ENCODE results near the gene XPA. TPM values are rescaled to one million over a fixed set of nuclear protein-coding genes. Genes with fewer than 3 reads are reported as not detected.
"Not testable (repeated sequence)": the region's sequence is repeated elsewhere in the genome, so short reads cannot be mapped to it uniquely, and the experiment has no call there.

The XPA gene
- 10 to 100 TPM; 11.2 to 13.0 TPM for total RNA-seq
- polyA plus RNA-seq, result 37.9 TPM

DNA sequence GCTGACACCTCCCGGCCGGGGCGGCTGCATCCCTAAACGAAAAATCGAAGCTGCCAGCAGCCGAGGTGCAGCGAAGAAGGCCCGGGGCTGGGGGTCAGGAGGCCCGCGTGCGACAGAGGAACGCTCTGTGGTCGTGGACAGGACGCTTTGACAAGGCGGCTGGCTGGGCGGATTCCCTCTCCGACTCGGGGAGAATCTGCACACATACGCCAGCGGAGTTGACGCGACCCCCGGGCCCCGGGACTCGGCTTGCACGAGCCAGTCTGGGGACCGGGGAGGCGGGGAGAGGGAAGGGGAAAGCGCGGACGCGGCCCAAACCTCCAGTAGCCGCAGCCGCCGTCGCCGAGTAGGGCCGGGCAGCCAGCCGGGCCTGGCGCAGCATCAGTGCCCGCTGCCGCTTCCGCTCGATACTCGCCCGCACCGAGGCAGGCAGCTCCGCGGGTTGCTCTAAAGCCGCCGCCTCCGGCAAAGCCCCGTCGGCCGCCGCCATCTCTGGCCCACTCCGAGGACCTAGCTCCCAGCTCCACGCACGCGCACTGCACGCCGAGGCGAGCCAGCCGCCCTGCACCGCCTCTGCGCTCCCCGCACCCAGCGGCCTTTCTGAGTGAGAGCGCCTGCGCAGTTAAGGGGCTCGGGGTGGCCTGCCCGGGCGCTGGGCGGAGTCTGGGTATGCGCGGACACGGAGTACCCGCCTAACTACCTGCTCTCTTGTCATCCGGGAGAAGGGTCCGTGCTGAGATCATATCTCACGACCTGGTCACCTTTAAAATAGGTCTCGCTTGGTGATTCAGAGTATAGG is at the start of gene XPA:
TSS of gene XPA (minus strand) at position 538 of the 799 bp plus-strand sequence. CDS start at position 490, 48 bp downstream.
- H3K27me3 ChIP-seq (ENCODE audit: insufficient read depth, low read length, poor library complexity, severe bottlenecking), result no peaks in the 10 kb centered on the region
- Mint-ChIP-seq H3K4me1 (peaks cover 53 to 58% (median 53%) of the 10 kb centered on the region in 3 donors), H3K36me3 (peaks cover 0 to 26% (median 0%) of the 10 kb centered on the region in 3 donors), H3K27ac (peak within 1 kb of the TSS; percentile 93 to 99 (median 97)), H3K27me3 (peaks cover 0 to 10% of the 10 kb centered on the region in 2 donors), H3K4me3 (peak within 1 kb of the TSS; percentile 87 to 96 (median 92)), H3K9me3 (no peaks in the 10 kb centered on the region)
- ChIA-PET CTCF (interaction anchor here (0.6 to 3.0 kb wide), 9 partner anchors 9 to 338 kb away, joined by 3 to 9 read pairs (median 4); partner anchors contain the start of genes ANP32B, NCBP1 and TSTD2), POLR2A (interaction anchor here (0.7 to 2.9 kb wide), 7 partner anchors 9 to 644 kb away, joined by 3 to 22 read pairs (median 4); partner anchors contain the start of genes NCBP1, TBC1D2, TRMO and TSTD2)
- peaks cover 38% of the 10 kb centered on the region for H3K4me1 ChIP-seq (ENCODE audit: insufficient read depth, low read length)
- H3K36me3 ChIP-seq (ENCODE audit: insufficient read depth, low read length), result no peaks in the 10 kb centered on the region
- DNase-seq, result peak; percentile 97 to 98 (median 97)
- peak within 1 kb of the TSS; percentile 69 for H3K27ac ChIP-seq (ENCODE audit: low read depth, low read length)
- peak within 1 kb of the TSS; percentile 78 for H3K4me3 ChIP-seq (ENCODE audit: low read length)
- no peaks in the 10 kb centered on the region for H3K9me3 ChIP-seq (ENCODE audit: low read length)

DNA sequence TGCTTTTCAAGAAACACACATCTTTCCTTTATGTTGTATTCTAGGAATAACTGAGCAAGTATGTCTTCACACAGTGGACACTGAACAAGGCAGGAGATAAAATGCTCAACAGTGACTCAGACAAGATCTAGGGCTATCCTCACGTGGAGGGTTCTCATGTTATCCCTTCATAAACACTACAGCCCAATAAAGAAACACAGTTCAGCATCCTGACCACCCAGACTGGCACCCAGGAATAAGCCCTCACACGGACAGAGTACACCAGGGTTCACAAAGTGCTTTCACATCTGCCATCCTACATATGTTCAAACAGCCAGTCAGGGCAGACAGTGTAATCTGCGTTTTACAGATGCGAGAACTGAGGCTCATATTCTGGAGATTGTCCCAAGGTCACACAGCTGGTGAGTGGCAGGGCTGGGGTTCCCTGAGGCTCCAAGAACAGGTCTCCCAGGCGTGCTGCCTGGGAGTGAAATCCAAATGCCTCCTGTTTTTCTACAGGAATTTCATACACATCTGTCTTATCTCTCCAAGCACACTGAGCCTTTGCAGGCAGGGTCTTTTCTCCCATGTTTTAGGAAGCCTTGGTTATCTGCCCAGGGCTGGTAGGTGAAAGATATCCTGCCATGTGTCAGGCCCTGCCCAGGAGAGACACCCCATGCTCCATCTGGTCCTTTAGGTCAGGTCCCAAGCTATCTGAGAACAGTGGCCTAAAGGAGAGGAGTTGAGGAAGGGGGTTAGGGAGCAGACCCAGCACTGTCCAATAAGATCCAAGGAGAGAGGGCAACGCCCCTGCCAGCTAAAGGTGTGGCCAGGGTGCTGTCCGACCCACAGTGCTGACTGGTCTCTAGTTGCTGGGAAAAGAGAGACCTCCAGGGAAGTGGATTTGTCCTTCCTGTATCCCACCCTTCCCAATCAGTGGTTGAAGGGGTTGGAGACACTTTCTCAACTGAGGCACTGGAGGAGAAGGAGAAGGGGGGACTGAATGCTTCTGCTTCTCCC is 47.9 kb upstream of the XPA start:
- peaks cover 38 to 79% of the 10 kb centered on the region in 2 donors for H3K27me3 Mint-ChIP-seq
- Histone ChIP-seq H3K36me3 (ENCODE audit: insufficient read depth, low read length) (no peaks in the 10 kb centered on the region), H3K4me3 (ENCODE audit: low read length) (no peak overlapping the region), H3K4me1 (ENCODE audit: insufficient read depth, low read length) (no peaks in the 10 kb centered on the region), H3K27ac (ENCODE audit: low read depth, low read length) (no peak overlapping the region), H3K27me3 (ENCODE audit: insufficient read depth, low read length, poor library complexity, severe bottlenecking) (peaks cover 3% of the 10 kb centered on the region), H3K9me3 (ENCODE audit: low read length) (no peaks in the 10 kb centered on the region)
- CTCF ChIA-PET, result no interaction called here
- no peaks in the 10 kb centered on the region for H3K36me3 Mint-ChIP-seq
- H3K27ac Mint-ChIP-seq, result no peak overlapping the region
- H3K9me3 Mint-ChIP-seq, result peaks cover 0 to 13% (median 7%) of the 10 kb centered on the region in 5 donors
- no peak for DNase-seq
- H3K4me1 Mint-ChIP-seq, result peaks cover 0 to 10% (median 4%) of the 10 kb centered on the region in 3 donors
- no peak overlapping the region for H3K4me3 Mint-ChIP-seq
- POLR2A ChIA-PET, result no interaction called here

DNA sequence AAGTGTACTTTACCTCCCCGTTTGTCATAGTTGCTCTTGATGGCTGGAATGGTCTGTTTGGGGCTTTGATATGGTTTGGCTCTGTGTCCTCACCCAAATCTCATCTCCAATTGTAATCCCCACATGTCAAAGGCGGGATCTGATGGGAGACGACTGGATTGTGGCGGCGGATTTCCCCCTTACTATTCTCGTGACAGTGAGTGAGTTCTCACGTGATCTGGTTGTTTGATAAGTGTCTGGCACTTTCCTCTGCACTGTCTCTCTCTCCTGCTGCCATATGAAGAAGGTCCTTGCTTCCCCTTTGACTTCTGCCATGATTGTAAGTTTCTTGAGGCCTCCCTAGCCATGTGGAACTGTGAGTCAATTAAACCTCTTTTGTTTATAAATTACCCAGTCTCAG is 46.9 kb upstream of the XPA start:
- H3K4me1 ChIP-seq (ENCODE audit: insufficient read depth, low read length); H3K36me3 ChIP-seq (ENCODE audit: insufficient read depth, low read length); H3K4me3 Mint-ChIP-seq; DNase-seq; H3K36me3 Mint-ChIP-seq; H3K27ac Mint-ChIP-seq; H3K27ac ChIP-seq (ENCODE audit: low read depth, low read length); H3K4me3 ChIP-seq (ENCODE audit: low read length); CTCF ChIA-PET; H3K9me3 ChIP-seq (ENCODE audit: low read length); H3K27me3 ChIP-seq (ENCODE audit: insufficient read depth, low read length, poor library complexity, severe bottlenecking); POLR2A ChIA-PET: not testable (repeated sequence)
- peaks cover 0 to 10% (median 4%) of the 10 kb centered on the region in 3 donors for H3K4me1 Mint-ChIP-seq
- peaks cover 40 to 84% of the 10 kb centered on the region in 2 donors for H3K27me3 Mint-ChIP-seq
- H3K9me3 Mint-ChIP-seq, result peaks cover 0 to 13% (median 7%) of the 10 kb centered on the region in 5 donors

DNA sequence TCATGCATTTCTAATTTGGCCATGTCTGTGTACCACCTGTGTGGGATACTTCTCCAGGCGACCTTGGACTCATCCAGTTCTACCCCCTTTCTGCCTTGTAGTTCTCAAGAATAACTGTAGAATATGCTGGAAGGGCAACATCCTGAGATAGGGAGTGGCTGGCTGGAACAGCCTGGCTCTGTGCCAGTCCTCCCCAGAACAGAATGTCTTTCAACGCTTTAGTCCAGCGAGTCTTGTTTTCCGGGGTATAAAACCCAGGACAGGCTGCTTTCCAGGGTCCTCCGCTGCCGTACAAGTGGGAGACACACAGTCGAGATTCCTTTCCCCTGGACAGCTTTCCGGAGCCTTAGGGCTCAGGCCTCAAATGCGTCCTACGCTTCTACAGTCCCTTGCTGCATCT is 45.4 kb upstream of the XPA start:
- peaks cover 0 to 10% (median 4%) of the 10 kb centered on the region in 3 donors for H3K4me1 Mint-ChIP-seq
- no peaks in the 10 kb centered on the region for H3K36me3 Mint-ChIP-seq
- peaks cover 0 to 13% (median 7%) of the 10 kb centered on the region in 5 donors for H3K9me3 Mint-ChIP-seq
- no peak overlapping the region for H3K4me3 ChIP-seq (ENCODE audit: low read length)
- ChIA-PET POLR2A (no interaction called here), CTCF (no interaction called here)
- no peak for DNase-seq
- no peaks in the 10 kb centered on the region for H3K9me3 ChIP-seq (ENCODE audit: low read length)
- H3K27ac ChIP-seq (ENCODE audit: low read depth, low read length), result no peak overlapping the region
- H3K27me3 Mint-ChIP-seq, result peaks cover 43 to 95% of the 10 kb centered on the region in 2 donors
- no peaks in the 10 kb centered on the region for H3K36me3 ChIP-seq (ENCODE audit: insufficient read depth, low read length)
- peaks cover 10% of the 10 kb centered on the region for H3K27me3 ChIP-seq (ENCODE audit: insufficient read depth, low read length, poor library complexity, severe bottlenecking)
- no peak overlapping the region for H3K27ac Mint-ChIP-seq
- no peaks in the 10 kb centered on the region for H3K4me1 ChIP-seq (ENCODE audit: insufficient read depth, low read length)
- H3K4me3 Mint-ChIP-seq, result no peak overlapping the region

DNA sequence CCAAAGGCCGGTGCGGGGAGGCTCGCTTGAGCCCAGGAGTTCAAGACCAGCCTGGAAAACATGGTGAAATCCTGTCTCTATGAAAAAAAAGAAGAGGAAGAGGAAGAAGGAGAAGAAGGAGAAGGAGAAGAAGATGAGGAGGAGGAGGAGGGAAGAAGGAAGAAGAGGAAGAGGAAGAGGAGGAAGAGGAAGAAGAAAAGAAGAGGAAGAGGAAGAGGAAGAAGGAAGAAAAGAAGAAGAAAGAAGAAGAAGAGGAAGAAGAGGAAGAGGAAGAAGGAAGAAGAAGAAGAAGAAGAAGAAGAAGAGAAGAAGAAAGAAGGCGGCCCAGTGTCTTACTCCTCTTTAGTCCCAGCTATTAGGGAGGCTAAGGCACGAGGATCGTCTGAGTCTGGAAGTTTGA is 44.8 kb upstream of the XPA start:
- no peak overlapping the region for H3K27ac ChIP-seq (ENCODE audit: low read depth, low read length)
- CTCF ChIA-PET, result no interaction called here

DNA sequence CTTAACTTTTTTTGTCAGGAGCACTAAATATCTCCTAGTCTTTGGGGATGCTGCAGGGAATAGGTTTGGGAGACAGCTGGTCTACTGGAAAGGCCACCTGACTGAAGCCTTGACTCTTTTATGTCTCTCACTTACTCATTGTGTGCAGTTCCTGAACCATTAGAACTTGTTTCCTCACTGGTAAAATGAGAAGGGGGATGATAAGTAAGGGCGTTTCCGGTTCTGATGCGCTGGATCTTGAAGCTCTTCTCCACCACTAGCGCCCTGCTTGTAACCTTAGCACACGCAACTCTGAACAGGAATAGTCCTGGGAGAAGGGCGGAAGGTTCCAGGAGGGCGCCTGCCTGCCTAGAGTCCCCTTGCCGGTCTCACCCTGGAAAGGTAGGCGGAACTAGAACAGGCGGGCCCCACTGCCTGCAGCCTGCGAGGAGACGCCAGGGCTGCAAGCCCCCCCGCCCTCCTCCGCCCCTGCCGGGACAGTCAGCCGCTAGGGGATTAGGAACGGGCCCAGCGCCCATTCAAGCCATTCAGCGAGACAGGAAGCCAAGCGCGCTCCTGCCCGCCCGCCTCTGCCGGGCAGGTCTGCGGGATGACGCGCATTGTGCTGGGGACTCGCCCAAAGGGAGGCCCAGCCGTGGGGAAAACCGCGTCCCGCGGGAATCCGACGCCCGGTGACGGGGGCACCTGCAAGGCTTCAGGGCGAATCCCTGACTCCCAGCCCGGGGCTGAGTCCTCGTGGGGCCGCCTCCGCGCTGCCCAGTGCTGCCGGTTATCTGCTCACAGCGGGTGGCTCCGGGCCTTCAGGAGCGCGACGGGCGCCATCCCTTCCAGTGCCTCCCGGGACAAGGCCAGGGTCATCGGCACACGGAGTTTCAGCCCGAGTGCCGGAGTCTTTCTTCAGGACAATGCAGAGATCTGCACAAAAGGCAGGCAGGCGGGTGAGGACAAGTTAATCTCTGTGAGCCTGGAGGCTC is 44.0 kb upstream of the XPA start:
- Mint-ChIP-seq H3K27me3 (peaks cover 43 to 93% of the 10 kb centered on the region in 2 donors), H3K4me3 (peak overlapping the region in 3 of 7 donors; percentile 14 to 60 (median 46)), H3K4me1 (peaks cover 0 to 10% (median 4%) of the 10 kb centered on the region in 3 donors), H3K9me3 (peaks cover 0 to 13% (median 7%) of the 10 kb centered on the region in 5 donors), H3K27ac (peak overlapping the region in 1 of 8 donors; percentile 31), H3K36me3 (no peaks in the 10 kb centered on the region)
- Histone ChIP-seq H3K27me3 (ENCODE audit: insufficient read depth, low read length, poor library complexity, severe bottlenecking) (peaks cover 10% of the 10 kb centered on the region), H3K4me3 (ENCODE audit: low read length) (no peak overlapping the region), H3K27ac (ENCODE audit: low read depth, low read length) (no peak overlapping the region), H3K36me3 (ENCODE audit: insufficient read depth, low read length) (no peaks in the 10 kb centered on the region), H3K9me3 (ENCODE audit: low read length) (no peaks in the 10 kb centered on the region), H3K4me1 (ENCODE audit: insufficient read depth, low read length) (no peaks in the 10 kb centered on the region)
- peak in 3 of 5 donors; percentile 3 to 18 (median 10) for DNase-seq
- ChIA-PET POLR2A (no interaction called here), CTCF (no interaction called here)

More for the DNA sequence above, 44.8 kb upstream of the XPA start:
- Histone ChIP-seq H3K27me3 (ENCODE audit: insufficient read depth, low read length, poor library complexity, severe bottlenecking) (peaks cover 10% of the 10 kb centered on the region), H3K9me3 (ENCODE audit: low read length) (no peaks in the 10 kb centered on the region), H3K4me3 (ENCODE audit: low read length) (no peak overlapping the region), H3K36me3 (ENCODE audit: insufficient read depth, low read length) (no peaks in the 10 kb centered on the region), H3K4me1 (ENCODE audit: insufficient read depth, low read length) (no peaks in the 10 kb centered on the region)
- H3K27me3 Mint-ChIP-seq, result peaks cover 43 to 96% of the 10 kb centered on the region in 2 donors
- H3K4me1 Mint-ChIP-seq, result peaks cover 0 to 10% (median 4%) of the 10 kb centered on the region in 3 donors
- DNase-seq, result no peak
- POLR2A ChIA-PET, result no interaction called here
- H3K36me3 Mint-ChIP-seq, result no peaks in the 10 kb centered on the region
- peaks cover 0 to 13% (median 7%) of the 10 kb centered on the region in 5 donors for H3K9me3 Mint-ChIP-seq
- no peak overlapping the region for H3K27ac Mint-ChIP-seq
- no peak overlapping the region for H3K4me3 Mint-ChIP-seq

DNA sequence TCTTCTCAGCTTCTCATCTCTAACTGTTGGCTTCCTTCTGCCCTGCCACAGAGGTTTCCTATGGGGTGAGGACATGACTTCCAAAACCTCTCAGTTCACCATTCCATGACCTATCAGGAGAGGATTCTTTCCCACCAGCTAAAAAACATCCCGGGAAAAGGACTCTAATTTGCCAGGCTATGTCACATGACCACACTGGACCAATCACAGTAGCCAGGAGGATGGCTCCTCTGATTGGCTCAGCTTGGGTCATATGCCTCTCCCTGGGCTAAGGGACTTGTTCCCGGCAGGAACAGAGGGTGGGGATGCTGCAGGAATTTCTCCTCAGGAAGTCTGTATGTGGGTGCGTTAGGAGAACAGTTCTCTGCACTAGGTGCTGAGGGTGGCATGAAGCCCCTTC is 40.3 kb upstream of the XPA start:
- peaks cover 22 to 79% of the 10 kb centered on the region in 2 donors for H3K27me3 Mint-ChIP-seq
- ChIA-PET POLR2A (no interaction called here), CTCF (interaction anchor here (1.3 kb wide), 1 partner anchor 26 kb away, joined by 4 read pairs; no protein-coding TSS in a partner anchor)
- H3K9me3 Mint-ChIP-seq, result peaks cover 0 to 8% (median 4%) of the 10 kb centered on the region in 5 donors
- no peaks in the 10 kb centered on the region for H3K9me3 ChIP-seq (ENCODE audit: low read length)
- no peak overlapping the region for H3K4me3 Mint-ChIP-seq
- H3K4me3 ChIP-seq (ENCODE audit: low read length), result no peak overlapping the region
- no peak overlapping the region for H3K27ac Mint-ChIP-seq
- H3K27ac ChIP-seq (ENCODE audit: low read depth, low read length), result no peak overlapping the region
- peaks cover 10% of the 10 kb centered on the region for H3K27me3 ChIP-seq (ENCODE audit: insufficient read depth, low read length, poor library complexity, severe bottlenecking)
- DNase-seq, result no peak
- no peaks in the 10 kb centered on the region for H3K4me1 ChIP-seq (ENCODE audit: insufficient read depth, low read length)
- peaks cover 0 to 10% (median 4%) of the 10 kb centered on the region in 3 donors for H3K4me1 Mint-ChIP-seq
- no peaks in the 10 kb centered on the region for H3K36me3 ChIP-seq (ENCODE audit: insufficient read depth, low read length)
- H3K36me3 Mint-ChIP-seq, result no peaks in the 10 kb centered on the region
